ENCODE results near the gene CDYL.

CDYL gene

DNA sequence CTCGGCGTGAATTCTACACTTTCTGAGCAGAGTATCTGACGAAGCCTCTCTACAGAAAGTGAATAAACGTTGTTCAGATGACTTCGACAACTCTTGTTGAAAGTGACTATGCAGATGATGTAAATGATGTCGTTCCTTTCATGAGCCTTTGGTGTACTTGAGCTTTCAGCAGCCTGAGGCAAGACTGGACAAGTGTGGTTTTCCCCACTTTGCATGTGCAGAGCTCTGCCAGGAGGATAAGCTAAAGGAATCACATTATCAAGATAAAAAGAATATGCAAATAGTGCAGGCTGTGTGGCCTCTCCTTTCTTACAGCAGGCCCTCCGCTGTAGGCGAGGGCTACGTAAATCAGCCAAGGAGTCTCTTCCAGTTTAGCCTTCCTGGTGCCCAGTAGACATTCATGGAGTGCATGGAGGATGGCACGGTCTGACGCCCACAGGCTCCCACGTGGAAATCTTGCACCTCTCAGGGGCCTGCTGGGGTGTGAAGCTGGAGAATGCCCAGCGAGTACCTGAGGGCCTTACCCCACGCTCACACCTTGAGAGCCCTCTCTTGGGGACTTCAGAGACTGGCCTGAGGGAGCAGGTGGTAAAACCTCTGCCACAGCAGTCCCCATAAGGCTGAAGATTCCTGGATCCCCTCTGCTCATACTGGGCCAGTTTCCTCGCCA lies 172.7 kb downstream of the CDYL start:
- Histone ChIP-seq H3K9me3 (no peaks in the 10 kb centered on the region), H3K36me3 (peaks cover 19 to 91% (median 77%) of the 10 kb centered on the region in 3 donors), H3K27me3 (no peaks in the 10 kb centered on the region), H3K27ac (no peak overlapping the region), H3K4me1 (no peaks in the 10 kb centered on the region), H3K4me3 (no peak overlapping the region)
- intact Hi-C loops (cut with DNase I; ENCODE audit: low total_unique reads): no loop called here
- no peak for DNase-seq
- TF ChIP-seq, protein P1, sequence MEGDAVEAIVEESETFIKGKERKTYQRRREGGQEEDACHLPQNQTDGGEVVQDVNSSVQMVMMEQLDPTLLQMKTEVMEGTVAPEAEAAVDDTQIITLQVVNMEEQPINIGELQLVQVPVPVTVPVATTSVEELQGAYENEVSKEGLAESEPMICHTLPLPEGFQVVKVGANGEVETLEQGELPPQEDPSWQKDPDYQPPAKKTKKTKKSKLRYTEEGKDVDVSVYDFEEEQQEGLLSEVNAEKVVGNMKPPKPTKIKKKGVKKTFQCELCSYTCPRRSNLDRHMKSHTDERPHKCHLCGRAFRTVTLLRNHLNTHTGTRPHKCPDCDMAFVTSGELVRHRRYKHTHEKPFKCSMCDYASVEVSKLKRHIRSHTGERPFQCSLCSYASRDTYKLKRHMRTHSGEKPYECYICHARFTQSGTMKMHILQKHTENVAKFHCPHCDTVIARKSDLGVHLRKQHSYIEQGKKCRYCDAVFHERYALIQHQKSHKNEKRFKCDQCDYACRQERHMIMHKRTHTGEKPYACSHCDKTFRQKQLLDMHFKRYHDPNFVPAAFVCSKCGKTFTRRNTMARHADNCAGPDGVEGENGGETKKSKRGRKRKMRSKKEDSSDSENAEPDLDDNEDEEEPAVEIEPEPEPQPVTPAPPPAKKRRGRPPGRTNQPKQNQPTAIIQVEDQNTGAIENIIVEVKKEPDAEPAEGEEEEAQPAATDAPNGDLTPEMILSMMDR (IDR thresholded peaks at IDR 0.05): no peak

DNA sequence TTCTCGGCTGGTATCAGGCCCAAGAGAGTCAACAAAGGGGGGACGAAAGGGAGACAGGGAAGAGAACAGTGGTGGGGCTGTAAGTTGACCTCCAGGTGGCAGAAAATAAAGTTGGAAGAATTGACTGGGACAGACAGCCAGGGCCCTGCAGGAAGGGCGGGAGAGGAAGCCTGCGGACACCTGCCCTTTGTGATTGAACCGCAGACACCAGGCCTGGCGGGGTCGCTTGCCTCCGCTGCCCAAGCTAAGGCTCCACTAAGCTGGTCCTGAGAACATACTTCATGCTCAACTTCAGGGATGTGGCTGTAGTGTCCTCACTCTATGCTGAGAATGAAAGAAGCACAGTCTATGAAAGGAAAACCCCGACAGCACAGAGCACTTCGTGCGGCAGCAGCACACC lies 173.9 kb downstream of the CDYL start:
- H3K36me3 ChIP-seq: peaks cover 26 to 90% (median 82%) of the 10 kb centered on the region in 3 donors

DNA sequence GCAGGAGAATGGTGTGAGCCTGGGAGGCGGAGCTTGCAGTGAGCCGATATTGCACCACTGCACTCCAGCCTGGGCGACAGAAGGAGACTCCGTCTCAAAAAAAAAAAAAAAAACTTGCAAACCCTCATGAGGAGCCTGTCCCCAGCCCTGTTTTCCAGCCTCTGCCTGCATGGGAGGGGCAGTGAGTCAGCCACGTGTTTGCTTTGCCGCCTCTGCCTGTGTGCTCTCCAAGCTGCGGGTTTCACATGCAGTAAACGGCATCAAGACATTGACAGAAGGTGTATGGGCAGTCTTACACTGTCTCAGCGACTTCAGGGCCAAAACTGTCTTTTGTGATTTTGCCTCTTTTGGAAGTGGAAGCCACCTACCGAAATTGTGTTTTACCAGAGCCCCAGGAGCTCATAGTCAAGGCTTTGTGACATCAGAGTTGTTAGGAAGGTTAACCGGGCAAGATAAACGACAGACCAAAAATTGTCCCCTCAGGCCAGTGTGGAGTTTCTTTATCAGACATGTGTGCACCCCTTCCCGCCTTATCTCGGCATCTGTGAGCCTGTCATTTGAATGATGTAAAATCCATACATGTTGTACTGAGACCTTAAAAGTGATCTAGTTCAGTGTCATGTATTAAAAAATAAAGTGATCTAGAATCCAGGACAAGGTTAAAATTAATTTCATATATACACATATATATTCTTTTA lies 174.8 kb downstream of the CDYL start:
- DNase-seq: no peak
- Histone ChIP-seq H3K4me1 (no peaks in the 10 kb centered on the region), H3K4me3 (no peak overlapping the region), H3K9me3 (no peaks in the 10 kb centered on the region), H3K27ac (no peak overlapping the region), H3K27me3 (no peaks in the 10 kb centered on the region), H3K36me3 (peaks cover 19 to 88% (median 74%) of the 10 kb centered on the region in 3 donors)
- intact Hi-C loops (cut with DNase I; ENCODE audit: low total_unique reads): no loop called here
- TF ChIP-seq, protein P1 (IDR thresholded peaks at IDR 0.05): no peak

More for the DNA sequence above, 173.9 kb downstream of the CDYL start:
- Histone ChIP-seq H3K27me3 (no peaks in the 10 kb centered on the region), H3K27ac (no peak overlapping the region), H3K4me1 (no peaks in the 10 kb centered on the region), H3K4me3 (no peak overlapping the region), H3K9me3 (no peaks in the 10 kb centered on the region)
- TF ChIP-seq, protein P1 (IDR thresholded peaks at IDR 0.05): no peak
- intact Hi-C loops (cut with DNase I; ENCODE audit: low total_unique reads): no loop called here
- no peak for DNase-seq

DNA sequence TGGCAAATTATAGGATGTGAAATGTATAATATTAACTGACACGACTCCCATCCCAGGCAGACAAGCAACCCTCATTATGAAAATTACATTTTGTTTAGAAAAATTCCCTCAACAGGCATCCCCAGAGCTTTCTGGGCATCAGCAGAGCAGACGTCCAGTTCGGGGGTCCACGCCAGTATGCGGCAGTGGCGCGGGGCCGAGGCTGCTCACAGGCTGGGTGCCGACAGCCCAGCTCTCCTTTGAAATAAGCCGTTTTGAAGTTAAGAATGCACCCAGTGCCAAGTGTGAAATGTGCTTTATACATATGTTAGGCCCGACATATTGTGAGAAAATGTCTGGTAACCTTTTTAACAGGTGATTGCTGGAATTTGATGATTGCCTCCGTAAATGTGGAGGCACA lies 177.2 kb downstream of the CDYL start:
- TF ChIP-seq, protein P1 (IDR thresholded peaks at IDR 0.05): no peak
- peaks cover 19 to 73% (median 54%) of the 10 kb centered on the region in 3 donors for H3K36me3 ChIP-seq
- H3K27me3 ChIP-seq: no peaks in the 10 kb centered on the region
- intact Hi-C loops (cut with DNase I; ENCODE audit: low total_unique reads): no loop called here
- no peak for DNase-seq
- no peak overlapping the region for H3K4me3 ChIP-seq
- H3K27ac ChIP-seq: no peak overlapping the region
- no peaks in the 10 kb centered on the region for H3K4me1 ChIP-seq
- H3K9me3 ChIP-seq: no peaks in the 10 kb centered on the region

DNA sequence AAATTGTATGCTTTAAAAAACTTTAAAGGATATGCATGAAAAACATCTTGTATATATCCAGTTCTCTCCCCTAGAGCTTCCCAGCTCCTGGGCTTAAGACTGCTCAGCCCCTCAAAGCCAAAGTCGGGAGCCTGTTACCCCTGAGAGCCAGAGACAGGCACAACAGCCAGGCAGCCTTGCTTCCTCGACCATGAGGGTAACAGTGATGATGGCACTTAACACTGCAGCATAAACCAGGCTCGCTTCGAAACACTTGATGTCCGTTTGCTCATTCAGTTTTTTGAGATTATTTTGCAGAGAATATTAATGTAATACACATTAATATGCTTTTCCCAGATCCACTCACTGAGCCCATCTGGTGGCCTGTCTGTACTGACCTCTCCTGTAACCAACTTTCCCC lies 180.4 kb downstream of the CDYL start:
- peaks cover 19 to 44% (median 31%) of the 10 kb centered on the region in 3 donors for H3K36me3 ChIP-seq
- H3K27ac ChIP-seq: no peak overlapping the region
- H3K9me3 ChIP-seq: no peaks in the 10 kb centered on the region
- TF ChIP-seq, protein P1 (IDR thresholded peaks at IDR 0.05): no peak
- no peaks in the 10 kb centered on the region for H3K27me3 ChIP-seq
- no peaks in the 10 kb centered on the region for H3K4me1 ChIP-seq
- intact Hi-C loops (cut with DNase I; ENCODE audit: low total_unique reads): no loop called here
- no peak overlapping the region for H3K4me3 ChIP-seq
- DNase-seq: no peak
